Activated CD8-positive, alpha-beta T cell treated with anti-CD3 and anti-CD28 coated beads for 36 hours (primary cell): ENCODE data around the gene SGF29. TPM values are rescaled to one million over a fixed set of nuclear protein-coding genes. Genes with fewer than 3 reads are reported as not detected.
"Not testable (repeated sequence)": the region's sequence is repeated elsewhere in the genome, so short reads cannot be mapped to it uniquely, and the experiment has no call there.

ENCODE experiments used
- ATAC-seq: fragments of 200-7000 bp; cut with Tn5 transposase; one replicate; pipeline ENCODE4 v1.10.0; 2021; ENCODE audit warnings: mild to moderate bottlenecking, moderate library complexity
- CTCF ChIA-PET: fragments of 350-600 bp; sonication (Branson Sonifier 250); formaldehyde crosslinking; loops from one replicate; lab custom pipeline; 2021; ENCODE audit warnings: antibody characterized with exemption; lab: Charles Lee
- POLR2A ChIA-PET: fragments of 350-600 bp; sonication (Branson Sonifier 250); formaldehyde crosslinking; loops from one replicate; lab custom pipeline; 2021; ENCODE audit warnings: antibody characterized with exemption; lab: Charles Lee
- DNase-seq: peaks from one replicate; pipeline ENCODE4 v3.0.0-alpha.2; 2020
- H3K27ac Mint-ChIP-seq: one replicate; pipeline ENCODE4 v1.8.0; 2021; ENCODE audit warnings: mild to moderate bottlenecking, mixed read lengths
- H3K27me3 Mint-ChIP-seq: one replicate; pipeline ENCODE4 v1.8.0; 2021; ENCODE audit warnings: mixed read lengths
- H3K36me3 Mint-ChIP-seq: one replicate; pipeline ENCODE4 v1.8.0; 2021; ENCODE audit warnings: low read depth, mixed read lengths
- H3K4me1 Mint-ChIP-seq: one replicate; pipeline ENCODE4 v1.8.0; 2021; ENCODE audit warnings: low read depth, mixed read lengths
- H3K4me3 Mint-ChIP-seq: one replicate; pipeline ENCODE4 v1.8.0; 2021; ENCODE audit warnings: mild to moderate bottlenecking, moderate library complexity, mixed read lengths
- H3K9me3 Mint-ChIP-seq: one replicate; pipeline ENCODE4 v1.8.0; 2021; ENCODE audit warnings: mixed read lengths
- intact Hi-C: fragments of 100-400 bp; cut with micrococcal nuclease; formaldehyde crosslinking; loops from one replicate; pipeline ENCODE4 v1.10.0; 2022
- total RNA-seq, 2 experiments: library from RNA; stranded (reverse); gene quantifications; one replicate each; pipeline ENCODE4 v1.2.3, GENCODE V29; 2021
- TF ChIP-seq, protein P1 (sequence below): fragments of 200-600 bp; IDR thresholded peaks from one replicate; pipeline ENCODE4 v1.8.0; 2022; ENCODE audit warnings: antibody characterized with exemption, mild to moderate bottlenecking

SGF29 gene
- total RNA-seq, 2 experiments from 2014 or later: 25.0 TPM

GRCh38 chr16:28592979-28593553 is 39.3 kb downstream of the SGF29 start:
- no peak for ATAC-seq
- H3K27ac Mint-ChIP-seq: no peak overlapping the region

GRCh38 chr16:28595451-28595850 is 41.7 kb downstream of the SGF29 start:
- H3K27ac Mint-ChIP-seq, H3K36me3 Mint-ChIP-seq, H3K4me1 Mint-ChIP-seq, ATAC-seq, CTCF ChIA-PET, POLR2A ChIA-PET, DNase-seq, H3K27me3 Mint-ChIP-seq, H3K9me3 Mint-ChIP-seq, H3K4me3 Mint-ChIP-seq, intact Hi-C loops: not testable (repeated sequence)

More at GRCh38 chr16:28592979-28593553, 39.3 kb downstream of the SGF29 start:
- Mint-ChIP-seq H3K27me3 (no peaks in the 10 kb centered on the region), H3K9me3 (no peaks in the 10 kb centered on the region), H3K4me3 (no peak overlapping the region), H3K36me3 (peaks cover 5% of the 10 kb centered on the region), H3K4me1 (peaks cover 3% of the 10 kb centered on the region)
- TF ChIP-seq, protein P1, sequence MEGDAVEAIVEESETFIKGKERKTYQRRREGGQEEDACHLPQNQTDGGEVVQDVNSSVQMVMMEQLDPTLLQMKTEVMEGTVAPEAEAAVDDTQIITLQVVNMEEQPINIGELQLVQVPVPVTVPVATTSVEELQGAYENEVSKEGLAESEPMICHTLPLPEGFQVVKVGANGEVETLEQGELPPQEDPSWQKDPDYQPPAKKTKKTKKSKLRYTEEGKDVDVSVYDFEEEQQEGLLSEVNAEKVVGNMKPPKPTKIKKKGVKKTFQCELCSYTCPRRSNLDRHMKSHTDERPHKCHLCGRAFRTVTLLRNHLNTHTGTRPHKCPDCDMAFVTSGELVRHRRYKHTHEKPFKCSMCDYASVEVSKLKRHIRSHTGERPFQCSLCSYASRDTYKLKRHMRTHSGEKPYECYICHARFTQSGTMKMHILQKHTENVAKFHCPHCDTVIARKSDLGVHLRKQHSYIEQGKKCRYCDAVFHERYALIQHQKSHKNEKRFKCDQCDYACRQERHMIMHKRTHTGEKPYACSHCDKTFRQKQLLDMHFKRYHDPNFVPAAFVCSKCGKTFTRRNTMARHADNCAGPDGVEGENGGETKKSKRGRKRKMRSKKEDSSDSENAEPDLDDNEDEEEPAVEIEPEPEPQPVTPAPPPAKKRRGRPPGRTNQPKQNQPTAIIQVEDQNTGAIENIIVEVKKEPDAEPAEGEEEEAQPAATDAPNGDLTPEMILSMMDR: no peak
- no peak for DNase-seq
- ChIA-PET CTCF (no interaction called here), POLR2A (interaction anchor here (0.5 to 1.1 kb wide), 3 partner anchors 12 to 1278 kb away, joined by 3 read pairs; no protein-coding TSS in a partner anchor)
- intact Hi-C loops: no loop called here

GRCh38 chr16:28596115-28596630 is 42.5 kb downstream of the SGF29 start:
- no peaks in the 10 kb centered on the region for H3K9me3 Mint-ChIP-seq
- H3K4me3 Mint-ChIP-seq: no peak overlapping the region
- TF ChIP-seq, protein P1: no peak
- peaks cover 3% of the 10 kb centered on the region for H3K4me1 Mint-ChIP-seq
- intact Hi-C loops: no loop called here
- H3K36me3 Mint-ChIP-seq: no peaks in the 10 kb centered on the region
- DNase-seq (no peak), ATAC-seq (no peak)
- no peak overlapping the region for H3K27ac Mint-ChIP-seq
- POLR2A ChIA-PET: no interaction called here
- no peaks in the 10 kb centered on the region for H3K27me3 Mint-ChIP-seq
- CTCF ChIA-PET: no interaction called here

- CTCF ChIA-PET: no interaction called here
- intact Hi-C loops: no loop called here
- ATAC-seq: no peak
- H3K36me3 Mint-ChIP-seq: no peaks in the 10 kb centered on the region
- TF ChIP-seq, protein P1: no peak
- no peak within 1 kb of the TSS for H3K27ac Mint-ChIP-seq
- DNase-seq: no peak
- POLR2A ChIA-PET: no interaction called here
- H3K9me3 Mint-ChIP-seq: no peaks in the 10 kb centered on the region
- H3K27me3 Mint-ChIP-seq: no peaks in the 10 kb centered on the region
- H3K4me3 Mint-ChIP-seq: no peak within 1 kb of the TSS
- H3K4me1 Mint-ChIP-seq: peaks cover 3% of the 10 kb centered on the region
Measured at GRCh38 chr16:28596840-28597691, 43.3 kb downstream of the SGF29 start, which contains the start of gene SULT1A2. SULT1A2 (minus strand) TSS chr16:28597050; CDS start chr16:28595930, 1,120 bp downstream.

GRCh38 chr16:28597692-28598261 is 44.1 kb downstream of the SGF29 start:
- intact Hi-C loops: no loop called here
- ChIA-PET POLR2A (interaction anchor here (0.7 kb wide), 1 partner anchor 228 kb away, joined by 4 read pairs; no protein-coding TSS in a partner anchor), CTCF (no interaction called here)
- peaks cover 3% of the 10 kb centered on the region for H3K4me1 Mint-ChIP-seq
- H3K27me3 Mint-ChIP-seq: no peaks in the 10 kb centered on the region
- no peaks in the 10 kb centered on the region for H3K9me3 Mint-ChIP-seq
- no peak overlapping the region for H3K27ac Mint-ChIP-seq
- ATAC-seq (peak; percentile 17), DNase-seq (peak; percentile 31)
- H3K4me3 Mint-ChIP-seq: no peak overlapping the region
- TF ChIP-seq, protein P1: no peak
- no peaks in the 10 kb centered on the region for H3K36me3 Mint-ChIP-seq

GRCh38 chr16:28599377-28600285 is 45.9 kb downstream of the SGF29 start:
- H3K36me3 Mint-ChIP-seq, H3K4me3 Mint-ChIP-seq, H3K27ac Mint-ChIP-seq, H3K27me3 Mint-ChIP-seq, H3K4me1 Mint-ChIP-seq, H3K9me3 Mint-ChIP-seq, CTCF ChIA-PET, POLR2A ChIA-PET, intact Hi-C loops, DNase-seq: not testable (repeated sequence)
- peak; percentile 93 for ATAC-seq

GRCh38 chr16:28600965-28601364 is 47.2 kb downstream of the SGF29 start:
- POLR2A ChIA-PET, CTCF ChIA-PET, H3K36me3 Mint-ChIP-seq, H3K9me3 Mint-ChIP-seq, H3K4me1 Mint-ChIP-seq, H3K27ac Mint-ChIP-seq, DNase-seq, ATAC-seq, intact Hi-C loops, H3K4me3 Mint-ChIP-seq, H3K27me3 Mint-ChIP-seq: not testable (repeated sequence)
